ENCODE results near the gene ACOT7. TPM values are rescaled to one million over a fixed set of nuclear protein-coding genes. Genes with fewer than 3 reads are reported as not detected.

ACOT7 gene
- total RNA-seq, 1 donor from 2014 or later, result 80.3 TPM

DNA sequence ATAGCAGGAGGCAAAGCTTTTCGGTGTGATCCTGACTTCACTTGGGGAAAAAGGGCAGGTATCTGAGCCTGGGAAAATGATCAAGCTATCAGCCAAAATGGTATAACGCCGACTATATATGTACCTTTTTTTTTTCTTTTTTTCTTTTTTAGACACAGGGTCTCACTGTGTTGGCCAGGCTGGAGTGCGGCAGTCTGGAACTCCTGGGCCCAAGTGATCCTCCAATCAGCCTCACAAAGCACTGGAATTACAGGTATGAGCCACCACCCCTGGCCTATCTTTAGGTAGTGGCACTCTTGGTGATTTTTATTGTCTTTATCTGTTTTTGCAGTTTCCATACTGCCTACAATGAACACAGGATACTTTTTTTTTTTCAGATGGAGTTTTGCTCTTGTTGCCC lies 156.5 kb downstream of the ACOT7 start:
- no peak for DNase-seq (ENCODE audit: low read depth)
- TF ChIP-seq, protein P1, sequence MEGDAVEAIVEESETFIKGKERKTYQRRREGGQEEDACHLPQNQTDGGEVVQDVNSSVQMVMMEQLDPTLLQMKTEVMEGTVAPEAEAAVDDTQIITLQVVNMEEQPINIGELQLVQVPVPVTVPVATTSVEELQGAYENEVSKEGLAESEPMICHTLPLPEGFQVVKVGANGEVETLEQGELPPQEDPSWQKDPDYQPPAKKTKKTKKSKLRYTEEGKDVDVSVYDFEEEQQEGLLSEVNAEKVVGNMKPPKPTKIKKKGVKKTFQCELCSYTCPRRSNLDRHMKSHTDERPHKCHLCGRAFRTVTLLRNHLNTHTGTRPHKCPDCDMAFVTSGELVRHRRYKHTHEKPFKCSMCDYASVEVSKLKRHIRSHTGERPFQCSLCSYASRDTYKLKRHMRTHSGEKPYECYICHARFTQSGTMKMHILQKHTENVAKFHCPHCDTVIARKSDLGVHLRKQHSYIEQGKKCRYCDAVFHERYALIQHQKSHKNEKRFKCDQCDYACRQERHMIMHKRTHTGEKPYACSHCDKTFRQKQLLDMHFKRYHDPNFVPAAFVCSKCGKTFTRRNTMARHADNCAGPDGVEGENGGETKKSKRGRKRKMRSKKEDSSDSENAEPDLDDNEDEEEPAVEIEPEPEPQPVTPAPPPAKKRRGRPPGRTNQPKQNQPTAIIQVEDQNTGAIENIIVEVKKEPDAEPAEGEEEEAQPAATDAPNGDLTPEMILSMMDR (conservative IDR thresholded peaks at IDR 0.05; ENCODE audit: low read depth, low read length), result no peak

DNA sequence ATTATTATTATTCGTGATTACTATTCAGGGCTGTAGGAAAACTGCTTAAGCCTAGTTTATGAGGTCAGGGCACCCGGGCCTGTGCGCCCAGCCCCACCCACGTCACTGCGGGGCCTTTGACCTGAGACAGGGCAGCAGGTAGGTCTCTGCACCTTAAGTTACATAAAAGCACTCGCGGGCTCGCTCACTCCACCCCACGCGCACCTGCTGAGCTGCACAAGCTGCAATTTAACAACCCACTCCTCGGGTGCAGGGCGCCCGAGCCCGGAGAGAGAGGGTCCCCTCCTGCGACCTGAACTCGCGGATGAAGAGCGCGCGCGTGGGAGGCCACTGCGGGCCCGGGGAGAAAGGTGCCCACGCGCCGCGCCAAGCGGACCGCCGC lies 158.3 kb downstream of the ACOT7 start:
- H3K4me3 ChIP-seq (ENCODE audit: low read depth, low read length), result peak overlapping the region; percentile 95
- TF ChIP-seq, protein P1 (conservative IDR thresholded peaks at IDR 0.05; ENCODE audit: low read depth, low read length), result no peak
- DNase-seq (ENCODE audit: low read depth), result no peak

More for the DNA sequence above, 156.5 kb downstream of the ACOT7 start:
- H3K4me3 ChIP-seq (ENCODE audit: low read depth, low read length), result no peak overlapping the region

DNA sequence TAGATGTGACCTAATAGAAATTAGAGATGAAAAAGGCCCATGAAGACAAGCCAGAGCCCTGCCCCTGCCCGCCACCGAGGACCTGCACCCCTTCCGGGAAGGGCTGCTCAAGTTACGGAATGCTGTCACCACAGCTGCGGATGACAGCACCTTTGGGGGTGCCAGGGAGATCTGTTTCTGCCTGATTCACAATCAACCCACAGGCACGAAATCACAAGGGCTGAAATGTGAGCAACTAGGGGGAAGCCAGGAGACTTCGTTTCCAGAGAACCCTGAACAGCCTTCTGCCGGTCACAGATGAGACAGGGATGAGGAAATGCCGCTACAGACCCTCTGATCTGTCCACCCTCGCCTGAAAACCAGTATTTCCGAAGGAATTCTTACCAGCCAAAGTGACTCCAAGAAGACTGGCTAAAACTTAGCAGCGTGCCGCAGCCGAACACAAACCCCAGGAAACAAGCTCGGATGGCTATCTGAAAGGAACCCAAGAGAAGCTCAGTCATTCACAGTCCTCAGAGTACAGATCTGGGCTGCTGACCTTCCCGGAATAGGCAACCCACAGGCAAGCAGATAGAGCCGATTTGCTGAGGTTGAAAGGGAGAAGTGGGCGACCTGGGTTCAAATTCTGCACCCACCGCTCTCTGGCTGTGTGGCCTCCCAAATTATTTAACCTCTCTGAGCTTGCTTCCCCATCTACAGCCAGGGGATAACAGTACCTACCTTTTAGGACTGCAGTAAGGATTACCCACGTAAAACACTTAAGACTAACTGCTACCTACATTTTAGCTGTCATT lies 158.9 kb downstream of the ACOT7 start:
- DNase-seq (ENCODE audit: low read depth), result no peak

DNA sequence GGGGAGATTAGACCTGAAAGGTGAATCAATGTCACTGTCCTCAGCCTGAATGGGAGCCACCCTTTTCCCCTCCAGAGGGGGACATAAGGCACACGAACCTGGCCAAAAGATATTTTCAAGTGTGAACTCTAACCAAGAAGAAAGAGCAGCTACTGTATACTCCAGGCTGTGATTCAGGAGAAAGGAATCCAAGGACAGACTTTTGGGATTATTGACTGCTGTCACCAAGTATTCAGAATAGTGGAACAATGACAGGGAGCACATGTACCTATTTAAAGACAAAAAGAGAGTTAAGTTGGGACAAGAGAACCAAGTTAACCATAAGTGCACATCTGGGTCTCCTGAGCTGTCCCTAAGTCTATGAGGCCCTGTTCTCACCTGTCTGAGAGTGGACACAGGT lies 160.2 kb downstream of the ACOT7 start:
- H3K4me3 ChIP-seq (ENCODE audit: low read depth, low read length), result no peak overlapping the region
- TF ChIP-seq, protein P1 (conservative IDR thresholded peaks at IDR 0.05; ENCODE audit: low read depth, low read length), result no peak
- DNase-seq (ENCODE audit: low read depth), result no peak

More for the DNA sequence above, 158.9 kb downstream of the ACOT7 start:
- H3K4me3 ChIP-seq (ENCODE audit: low read depth, low read length), result peak overlapping the region; percentile 95
- TF ChIP-seq, protein P1 (conservative IDR thresholded peaks at IDR 0.05; ENCODE audit: low read depth, low read length), result no peak

DNA sequence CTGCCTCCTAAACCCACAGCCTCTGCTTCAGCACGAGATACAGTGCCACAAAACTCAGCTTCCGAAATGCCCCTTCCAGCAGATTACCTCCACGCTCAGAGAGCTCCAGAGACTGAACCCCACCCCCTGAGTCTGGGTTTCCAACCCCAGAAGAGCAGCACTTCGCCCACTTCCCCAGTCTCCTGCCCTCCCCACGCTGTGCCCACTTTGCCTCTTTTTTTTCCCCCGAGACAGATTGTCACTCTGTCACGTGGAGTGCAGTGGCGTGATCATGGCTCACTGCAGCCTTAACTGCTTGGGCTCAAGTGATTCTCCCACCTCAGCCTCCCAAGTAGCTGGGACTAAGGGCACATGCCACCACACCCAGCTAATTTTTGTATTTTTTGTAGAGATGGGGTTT lies 167.9 kb downstream of the ACOT7 start:
- TF ChIP-seq, protein P1 (conservative IDR thresholded peaks at IDR 0.05; ENCODE audit: low read depth, low read length), result no peak
- no peak overlapping the region for H3K4me3 ChIP-seq (ENCODE audit: low read depth, low read length)
- no peak for DNase-seq (ENCODE audit: low read depth)

DNA sequence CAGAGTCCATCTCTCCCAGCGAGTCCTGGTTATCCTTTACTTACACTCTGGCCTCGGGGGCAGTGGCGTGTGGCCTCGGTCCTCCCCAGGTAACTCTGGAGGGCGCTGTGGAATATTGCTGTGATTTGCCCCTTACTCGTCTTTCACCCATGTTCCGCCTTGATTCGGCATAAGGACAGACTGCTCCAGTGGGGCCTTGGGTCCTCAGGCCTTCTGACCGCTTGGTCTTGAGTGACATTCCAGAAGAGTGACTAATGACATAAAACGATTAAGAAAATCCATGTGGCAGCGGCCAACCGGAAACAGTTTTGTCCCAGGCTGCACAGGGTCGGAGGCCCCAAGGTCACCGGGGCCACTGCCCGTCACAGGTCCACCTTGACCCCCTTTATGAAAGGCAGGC lies 168.8 kb downstream of the ACOT7 start:
- DNase-seq (ENCODE audit: low read depth), result no peak
- TF ChIP-seq, protein P1 (conservative IDR thresholded peaks at IDR 0.05; ENCODE audit: low read depth, low read length), result no peak
- no peak overlapping the region for H3K4me3 ChIP-seq (ENCODE audit: low read depth, low read length)

DNA sequence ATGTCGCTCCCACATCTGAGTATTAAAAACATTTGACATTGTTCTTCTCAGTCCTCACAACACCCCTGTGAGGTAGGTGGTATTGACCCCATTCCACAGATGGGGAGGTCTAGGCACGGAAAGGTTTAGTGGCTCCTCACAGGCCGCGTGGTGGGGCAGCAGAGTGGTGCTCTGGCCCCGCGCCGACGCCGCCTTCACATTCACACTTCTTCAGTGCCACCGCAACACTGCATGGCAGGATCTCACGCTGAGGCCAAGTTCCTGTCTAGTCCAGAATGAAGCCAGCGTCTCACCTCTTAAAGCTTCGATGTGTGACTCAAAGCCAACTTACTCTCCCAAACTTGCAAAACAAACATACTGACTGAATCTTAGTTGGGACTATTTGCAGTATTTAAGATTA lies 169.9 kb downstream of the ACOT7 start:
- H3K4me3 ChIP-seq (ENCODE audit: low read depth, low read length), result no peak overlapping the region
- TF ChIP-seq, protein P1 (conservative IDR thresholded peaks at IDR 0.05; ENCODE audit: low read depth, low read length), result no peak
- DNase-seq (ENCODE audit: low read depth), result no peak

All from epithelial cell of proximal tubule (primary cell).